H1 (cell line): ENCODE measurements around the gene ZNF613. TPM values are rescaled to one million over a fixed set of nuclear protein-coding genes. Genes with fewer than 3 reads are reported as not detected.

ENCODE experiments used
- CEBPB ChIP-seq: IDR thresholded peaks from 2 replicates; pipeline ENCODE4 v1.6.1; 2012; ENCODE audit warnings: low read depth, low read length
- POLR2AphosphoS5 ChIP-seq: IDR thresholded peaks from 2 replicates; pipeline ENCODE4 v1.6.1; 2011; ENCODE audit warnings: low read depth, low read length
- RFX5 ChIP-seq: IDR thresholded peaks from 2 replicates; pipeline ENCODE4 v1.6.1; 2011; ENCODE audit warnings: low read depth, low read length, improper control_type of control experiment, borderline replicate concordance
- YY1 ChIP-seq: IDR thresholded peaks from 2 replicates; pipeline ENCODE4 v1.6.1; 2011; ENCODE audit warnings: low read depth, mild to moderate bottlenecking, low read length
- polyA plus RNA-seq, 7 experiments: library from polyadenylated mRNA; depleted of rRNA in 3 of 7; stranded (reverse) in 5 of 7; unstranded in 2 of 7; fragments of >200 nt in 5 of 7; fragments of 200-250 nt in 2 of 7; gene quantifications; 1 replicate in 5 of 7; 2 replicates in 1 of 7; 4 replicates in 1 of 7; pipeline versions ENCODE4 v1.2.1 to v1.2.3, GENCODE V29; 2011 to 2013; ENCODE audit warnings: missing spikeins in 2 of 7, mixed read lengths in 2 of 7
- total RNA-seq: library from RNA; stranded (reverse); fragmentation: NEBNext Ultra II Directional; extraction: Animal tissue kit (Norgen Biotek cat#: 25700); gene quantifications from 2 replicates; pipeline ENCODE4 v1.2.1, GENCODE V29; 2021
- TF ChIP-seq, protein P1 (sequence below): fragments of 300-600 bp; sonication (generic); IDR thresholded peaks from 2 replicates; pipeline ENCODE4 v1.7.1; 2012; ENCODE audit warnings: low read length, moderate library complexity, mild to moderate bottlenecking, inconsistent platforms; ENCODE audit not compliant: insufficient replicate concordance
- TF ChIP-seq, protein P2 (sequence below): IDR thresholded peaks from 2 replicates; pipeline ENCODE4 v1.6.1; 2012; ENCODE audit warnings: low read length, inconsistent platforms
- TF ChIP-seq, protein P3 (sequence below): IDR thresholded peaks from 2 replicates; pipeline ENCODE4 v1.6.1; 2011; ENCODE audit warnings: low read depth, mild to moderate bottlenecking, low read length; ENCODE audit not compliant: insufficient read depth

Gene ZNF613
- total and polyA plus RNA-seq, 2 of the 8 experiments (the other 6 are each of a cell fraction or from before 2014, with no cell fraction given), result 4.7 to 14.2 TPM

DNA sequence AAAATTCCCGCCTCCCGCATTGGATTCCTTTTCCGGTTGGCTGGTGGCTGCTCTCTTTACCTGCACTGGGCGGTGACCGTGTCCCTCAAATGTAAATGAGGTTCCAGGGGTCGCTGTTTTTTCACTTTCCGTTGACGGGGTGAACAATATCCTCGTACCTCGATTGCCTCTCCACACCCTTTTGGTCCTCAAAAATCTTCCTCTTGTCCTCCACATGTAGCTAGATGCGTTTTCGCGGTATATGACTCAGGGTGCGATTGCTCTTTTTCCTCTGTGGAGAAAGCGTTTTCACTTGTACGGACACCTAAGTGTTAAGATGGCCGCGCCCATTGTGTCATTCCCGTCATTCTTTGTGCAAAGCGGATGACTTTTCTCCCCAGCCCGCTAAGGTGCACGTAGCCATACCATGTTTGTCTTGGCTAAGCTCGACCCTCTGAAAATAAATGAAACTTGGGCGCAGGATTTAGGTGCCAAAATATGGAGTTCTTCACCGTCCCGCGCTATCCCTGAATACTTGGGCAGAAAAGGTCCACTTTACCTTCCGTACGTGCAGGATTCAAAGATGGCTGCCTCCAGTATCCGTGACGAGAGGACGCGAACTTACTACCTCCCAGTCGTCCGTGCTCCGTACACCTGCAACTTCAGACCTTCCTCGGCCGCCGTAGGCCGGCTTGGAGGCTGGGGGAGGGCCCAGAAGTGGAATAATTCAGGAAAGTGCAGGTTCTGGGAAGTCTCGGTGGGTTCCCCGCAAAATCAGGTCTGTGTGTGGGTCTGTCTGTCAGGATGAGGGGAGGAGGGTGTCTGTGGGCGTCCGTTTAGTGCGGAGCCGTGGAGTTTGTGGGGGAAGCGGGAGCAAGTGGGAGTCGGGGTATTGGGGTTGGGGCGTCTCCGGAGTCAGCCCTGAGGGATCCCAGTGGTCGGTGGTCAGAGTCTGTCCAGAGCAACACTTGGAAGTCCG is at the start of gene ZNF613 (continued):
- TF ChIP-seq, protein P1, sequence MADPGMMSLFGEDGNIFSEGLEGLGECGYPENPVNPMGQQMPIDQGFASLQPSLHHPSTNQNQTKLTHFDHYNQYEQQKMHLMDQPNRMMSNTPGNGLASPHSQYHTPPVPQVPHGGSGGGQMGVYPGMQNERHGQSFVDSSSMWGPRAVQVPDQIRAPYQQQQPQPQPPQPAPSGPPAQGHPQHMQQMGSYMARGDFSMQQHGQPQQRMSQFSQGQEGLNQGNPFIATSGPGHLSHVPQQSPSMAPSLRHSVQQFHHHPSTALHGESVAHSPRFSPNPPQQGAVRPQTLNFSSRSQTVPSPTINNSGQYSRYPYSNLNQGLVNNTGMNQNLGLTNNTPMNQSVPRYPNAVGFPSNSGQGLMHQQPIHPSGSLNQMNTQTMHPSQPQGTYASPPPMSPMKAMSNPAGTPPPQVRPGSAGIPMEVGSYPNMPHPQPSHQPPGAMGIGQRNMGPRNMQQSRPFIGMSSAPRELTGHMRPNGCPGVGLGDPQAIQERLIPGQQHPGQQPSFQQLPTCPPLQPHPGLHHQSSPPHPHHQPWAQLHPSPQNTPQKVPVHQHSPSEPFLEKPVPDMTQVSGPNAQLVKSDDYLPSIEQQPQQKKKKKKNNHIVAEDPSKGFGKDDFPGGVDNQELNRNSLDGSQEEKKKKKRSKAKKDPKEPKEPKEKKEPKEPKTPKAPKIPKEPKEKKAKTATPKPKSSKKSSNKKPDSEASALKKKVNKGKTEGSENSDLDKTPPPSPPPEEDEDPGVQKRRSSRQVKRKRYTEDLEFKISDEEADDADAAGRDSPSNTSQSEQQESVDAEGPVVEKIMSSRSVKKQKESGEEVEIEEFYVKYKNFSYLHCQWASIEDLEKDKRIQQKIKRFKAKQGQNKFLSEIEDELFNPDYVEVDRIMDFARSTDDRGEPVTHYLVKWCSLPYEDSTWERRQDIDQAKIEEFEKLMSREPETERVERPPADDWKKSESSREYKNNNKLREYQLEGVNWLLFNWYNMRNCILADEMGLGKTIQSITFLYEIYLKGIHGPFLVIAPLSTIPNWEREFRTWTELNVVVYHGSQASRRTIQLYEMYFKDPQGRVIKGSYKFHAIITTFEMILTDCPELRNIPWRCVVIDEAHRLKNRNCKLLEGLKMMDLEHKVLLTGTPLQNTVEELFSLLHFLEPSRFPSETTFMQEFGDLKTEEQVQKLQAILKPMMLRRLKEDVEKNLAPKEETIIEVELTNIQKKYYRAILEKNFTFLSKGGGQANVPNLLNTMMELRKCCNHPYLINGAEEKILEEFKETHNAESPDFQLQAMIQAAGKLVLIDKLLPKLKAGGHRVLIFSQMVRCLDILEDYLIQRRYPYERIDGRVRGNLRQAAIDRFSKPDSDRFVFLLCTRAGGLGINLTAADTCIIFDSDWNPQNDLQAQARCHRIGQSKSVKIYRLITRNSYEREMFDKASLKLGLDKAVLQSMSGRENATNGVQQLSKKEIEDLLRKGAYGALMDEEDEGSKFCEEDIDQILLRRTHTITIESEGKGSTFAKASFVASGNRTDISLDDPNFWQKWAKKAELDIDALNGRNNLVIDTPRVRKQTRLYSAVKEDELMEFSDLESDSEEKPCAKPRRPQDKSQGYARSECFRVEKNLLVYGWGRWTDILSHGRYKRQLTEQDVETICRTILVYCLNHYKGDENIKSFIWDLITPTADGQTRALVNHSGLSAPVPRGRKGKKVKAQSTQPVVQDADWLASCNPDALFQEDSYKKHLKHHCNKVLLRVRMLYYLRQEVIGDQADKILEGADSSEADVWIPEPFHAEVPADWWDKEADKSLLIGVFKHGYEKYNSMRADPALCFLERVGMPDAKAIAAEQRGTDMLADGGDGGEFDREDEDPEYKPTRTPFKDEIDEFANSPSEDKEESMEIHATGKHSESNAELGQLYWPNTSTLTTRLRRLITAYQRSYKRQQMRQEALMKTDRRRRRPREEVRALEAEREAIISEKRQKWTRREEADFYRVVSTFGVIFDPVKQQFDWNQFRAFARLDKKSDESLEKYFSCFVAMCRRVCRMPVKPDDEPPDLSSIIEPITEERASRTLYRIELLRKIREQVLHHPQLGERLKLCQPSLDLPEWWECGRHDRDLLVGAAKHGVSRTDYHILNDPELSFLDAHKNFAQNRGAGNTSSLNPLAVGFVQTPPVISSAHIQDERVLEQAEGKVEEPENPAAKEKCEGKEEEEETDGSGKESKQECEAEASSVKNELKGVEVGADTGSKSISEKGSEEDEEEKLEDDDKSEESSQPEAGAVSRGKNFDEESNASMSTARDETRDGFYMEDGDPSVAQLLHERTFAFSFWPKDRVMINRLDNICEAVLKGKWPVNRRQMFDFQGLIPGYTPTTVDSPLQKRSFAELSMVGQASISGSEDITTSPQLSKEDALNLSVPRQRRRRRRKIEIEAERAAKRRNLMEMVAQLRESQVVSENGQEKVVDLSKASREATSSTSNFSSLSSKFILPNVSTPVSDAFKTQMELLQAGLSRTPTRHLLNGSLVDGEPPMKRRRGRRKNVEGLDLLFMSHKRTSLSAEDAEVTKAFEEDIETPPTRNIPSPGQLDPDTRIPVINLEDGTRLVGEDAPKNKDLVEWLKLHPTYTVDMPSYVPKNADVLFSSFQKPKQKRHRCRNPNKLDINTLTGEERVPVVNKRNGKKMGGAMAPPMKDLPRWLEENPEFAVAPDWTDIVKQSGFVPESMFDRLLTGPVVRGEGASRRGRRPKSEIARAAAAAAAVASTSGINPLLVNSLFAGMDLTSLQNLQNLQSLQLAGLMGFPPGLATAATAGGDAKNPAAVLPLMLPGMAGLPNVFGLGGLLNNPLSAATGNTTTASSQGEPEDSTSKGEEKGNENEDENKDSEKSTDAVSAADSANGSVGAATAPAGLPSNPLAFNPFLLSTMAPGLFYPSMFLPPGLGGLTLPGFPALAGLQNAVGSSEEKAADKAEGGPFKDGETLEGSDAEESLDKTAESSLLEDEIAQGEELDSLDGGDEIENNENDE, result no peak
- no peak for TF ChIP-seq POLR2AphosphoS5
- peak; percentile 26; the same call in 1 of the 2 replicates for TF ChIP-seq CEBPB
- TF ChIP-seq, protein P2, sequence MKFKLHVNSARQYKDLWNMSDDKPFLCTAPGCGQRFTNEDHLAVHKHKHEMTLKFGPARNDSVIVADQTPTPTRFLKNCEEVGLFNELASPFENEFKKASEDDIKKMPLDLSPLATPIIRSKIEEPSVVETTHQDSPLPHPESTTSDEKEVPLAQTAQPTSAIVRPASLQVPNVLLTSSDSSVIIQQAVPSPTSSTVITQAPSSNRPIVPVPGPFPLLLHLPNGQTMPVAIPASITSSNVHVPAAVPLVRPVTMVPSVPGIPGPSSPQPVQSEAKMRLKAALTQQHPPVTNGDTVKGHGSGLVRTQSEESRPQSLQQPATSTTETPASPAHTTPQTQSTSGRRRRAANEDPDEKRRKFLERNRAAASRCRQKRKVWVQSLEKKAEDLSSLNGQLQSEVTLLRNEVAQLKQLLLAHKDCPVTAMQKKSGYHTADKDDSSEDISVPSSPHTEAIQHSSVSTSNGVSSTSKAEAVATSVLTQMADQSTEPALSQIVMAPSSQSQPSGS, result peak; percentile 80; the same call in 1 of the 2 replicates
- TF ChIP-seq RFX5, result no peak
- TF ChIP-seq, protein P3, sequence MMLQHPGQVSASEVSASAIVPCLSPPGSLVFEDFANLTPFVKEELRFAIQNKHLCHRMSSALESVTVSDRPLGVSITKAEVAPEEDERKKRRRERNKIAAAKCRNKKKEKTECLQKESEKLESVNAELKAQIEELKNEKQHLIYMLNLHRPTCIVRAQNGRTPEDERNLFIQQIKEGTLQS, result no peak
- peak; percentile 98 for TF ChIP-seq YY1
